Trophoblast cell (in vitro differentiated cells and primary cell): Measurements from ENCODE around the gene SPOCK1.
"Not testable (repeated sequence)": the region's sequence is repeated elsewhere in the genome, so short reads cannot be mapped to it uniquely, and the experiment has no call there.

Source experiments
- DNase-seq, 2 donors: peaks; one replicate each; pipeline ENCODE4 v3.0.0-alpha.2; 2016
- H2AFZ ChIP-seq: 2 replicates; pipeline ENCODE4 v1.6.1; 2013; ENCODE audit warnings: low read length, moderate library complexity, mild to moderate bottlenecking; ENCODE audit not compliant: insufficient read depth, poor library complexity
- H2AK5ac ChIP-seq: 2 replicates; pipeline ENCODE4 v1.6.1; 2013; ENCODE audit warnings: mild to moderate bottlenecking, low read length
- H2BK120ac ChIP-seq: 2 replicates; pipeline ENCODE4 v1.6.1; 2013; ENCODE audit warnings: low read length, mild to moderate bottlenecking, moderate library complexity; ENCODE audit not compliant: insufficient read depth, poor library complexity
- H2BK12ac ChIP-seq: 2 replicates; pipeline ENCODE4 v1.6.1; 2013; ENCODE audit warnings: mild to moderate bottlenecking, low read length, moderate library complexity
- H2BK5ac ChIP-seq: 2 replicates; pipeline ENCODE4 v1.6.1; 2013; ENCODE audit warnings: low read length, low read depth, moderate library complexity, mild to moderate bottlenecking; ENCODE audit not compliant: poor library complexity
- H3K14ac ChIP-seq: 2 replicates; pipeline ENCODE4 v1.6.1; 2013; ENCODE audit warnings: mild to moderate bottlenecking, low read length
- H3K18ac ChIP-seq: 2 replicates; pipeline ENCODE4 v1.6.1; 2013; ENCODE audit warnings: mild to moderate bottlenecking, low read length
- H3K23ac ChIP-seq: 2 replicates; pipeline ENCODE4 v1.6.1; 2013; ENCODE audit warnings: low read length
- H3K27ac ChIP-seq: 2 replicates; pipeline ENCODE4 v1.5.1; 2013; ENCODE audit warnings: low read depth, mild to moderate bottlenecking, inconsistent platforms, low read length, moderate library complexity
- H3K27me3 ChIP-seq: 2 replicates; pipeline ENCODE4 v1.6.1; 2013; ENCODE audit warnings: inconsistent platforms, mild to moderate bottlenecking, low read length, moderate library complexity; ENCODE audit not compliant: insufficient read depth
- H3K36me3 ChIP-seq, 2 experiments: 1 replicate in 1 of 2; 2 replicates in 1 of 2; pipeline ENCODE4 v1.6.1; 2013; ENCODE audit warnings: low read length in 2 of 2, mild to moderate bottlenecking in 2 of 2, moderate library complexity in 1 of 2; ENCODE audit not compliant: insufficient read depth in 2 of 2, control insufficient read depth in 1 of 2
- H3K4ac ChIP-seq: 2 replicates; pipeline ENCODE4 v1.6.1; 2013; ENCODE audit warnings: low read depth, mild to moderate bottlenecking, low read length, moderate library complexity
- H3K4me1 ChIP-seq, 2 experiments: 1 replicate in 1 of 2; 2 replicates in 1 of 2; pipeline ENCODE4 v1.6.1; 2013; ENCODE audit warnings: low read length in 2 of 2, mild to moderate bottlenecking in 2 of 2, moderate library complexity in 1 of 2; ENCODE audit not compliant: insufficient read depth in 2 of 2, control insufficient read depth in 1 of 2
- H3K4me2 ChIP-seq: 2 replicates; pipeline ENCODE4 v1.6.1; 2013; ENCODE audit warnings: inconsistent platforms, mild to moderate bottlenecking, low read length, moderate library complexity
- H3K4me3 ChIP-seq: 2 replicates; pipeline ENCODE4 v1.5.1; 2013; ENCODE audit warnings: mild to moderate bottlenecking, low read depth, low read length, inconsistent platforms
- H3K79me1 ChIP-seq: one replicate; pipeline ENCODE4 v1.6.1; 2013; ENCODE audit warnings: low read length
- H3K79me2 ChIP-seq: 2 replicates; pipeline ENCODE4 v1.6.1; 2013; ENCODE audit warnings: low read length, mild to moderate bottlenecking; ENCODE audit not compliant: control insufficient read depth, insufficient read depth, poor library complexity
- H3K9ac ChIP-seq: 2 replicates; pipeline ENCODE4 v1.6.1; 2013; ENCODE audit warnings: mild to moderate bottlenecking, low read length
- H3K9me3 ChIP-seq: 2 replicates; pipeline ENCODE4 v1.6.1; 2013; ENCODE audit warnings: low read depth, mild to moderate bottlenecking, control low read depth, inconsistent platforms, low read length; ENCODE audit not compliant: insufficient read depth
- H4K12ac ChIP-seq: 2 replicates; pipeline ENCODE4 v1.6.1; 2013; ENCODE audit warnings: low read depth, mild to moderate bottlenecking, low read length, moderate library complexity
- H4K8ac ChIP-seq: 2 replicates; pipeline ENCODE4 v1.6.1; 2013; ENCODE audit warnings: low read depth, mild to moderate bottlenecking, low read length, moderate library complexity
- H4K91ac ChIP-seq: one replicate; pipeline ENCODE4 v1.6.1; 2013; ENCODE audit warnings: low read depth, mild to moderate bottlenecking, low read length, moderate library complexity
- WGBS: extraction: QIAGEN DNeasy Blood & Tissue Kit; methylation state at CpG from one replicate; pipeline ENCODE4 v1.1.7; 2013; ENCODE audit warnings: missing lambda C conversion rate; ENCODE audit not compliant: insufficient read length, insufficient coverage; ENCODE audit errors: extremely low coverage; 5-methylcytosine and 5-hydroxymethylcytosine counted together

SPOCK1 gene

DNA sequence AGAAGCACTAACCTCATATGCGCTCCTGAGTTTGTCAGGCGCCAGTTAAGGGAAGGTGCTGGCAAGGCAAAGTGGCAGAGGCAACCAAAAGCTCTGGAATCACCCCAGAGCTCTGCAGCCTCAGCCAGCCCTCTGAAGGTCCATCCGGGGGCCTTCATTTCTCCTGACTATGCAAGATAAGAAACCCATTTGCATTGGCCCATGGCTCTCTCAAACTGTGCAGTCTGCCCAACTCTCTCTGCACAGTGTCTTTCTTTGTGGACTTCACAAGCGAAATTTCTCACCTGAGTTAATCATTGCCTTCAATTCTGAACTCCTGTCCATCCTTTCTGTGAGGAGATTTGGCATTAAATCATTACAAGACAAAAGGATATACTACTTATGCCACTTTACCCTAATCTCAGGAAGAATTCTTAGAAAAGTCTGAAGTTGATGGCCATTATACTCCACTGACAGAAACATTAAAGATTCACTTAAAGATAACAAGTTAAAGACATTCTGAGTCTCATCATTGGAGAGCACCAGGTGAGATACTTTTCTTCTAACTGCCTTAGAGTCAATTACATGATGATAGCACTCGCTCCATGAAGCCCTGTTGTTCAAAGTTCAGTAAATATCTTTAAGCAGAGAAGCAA is 235.6 kb downstream of the SPOCK1 start:
- Histone ChIP-seq H3K14ac (no peak overlapping the region), H3K79me2 (no peaks in the 10 kb centered on the region), H3K4me2 (no peak overlapping the region), H3K27ac (no peak overlapping the region), H3K9ac (no peak overlapping the region), H2BK12ac (no peak overlapping the region), H3K4me1 (no peaks in the 10 kb centered on the region), H3K23ac (no peak overlapping the region), H3K9me3 (no peaks in the 10 kb centered on the region), H4K12ac (no peak overlapping the region), H3K4me3 (no peak overlapping the region), H3K18ac (no peak overlapping the region), H3K36me3 (no peaks in the 10 kb centered on the region), H4K8ac (no peak overlapping the region), H4K91ac (no peak overlapping the region), H3K79me1 (no peaks in the 10 kb centered on the region), H3K27me3 (no peaks in the 10 kb centered on the region), H2BK5ac (no peak overlapping the region), H3K4ac (no peak overlapping the region), H2AK5ac (no peak overlapping the region), H2AFZ (no peak overlapping the region), H2BK120ac (no peak overlapping the region)
- DNase-seq, result no peak
- WGBS, result no CpG with 5 or more reads among the region's 5 CpGs

DNA sequence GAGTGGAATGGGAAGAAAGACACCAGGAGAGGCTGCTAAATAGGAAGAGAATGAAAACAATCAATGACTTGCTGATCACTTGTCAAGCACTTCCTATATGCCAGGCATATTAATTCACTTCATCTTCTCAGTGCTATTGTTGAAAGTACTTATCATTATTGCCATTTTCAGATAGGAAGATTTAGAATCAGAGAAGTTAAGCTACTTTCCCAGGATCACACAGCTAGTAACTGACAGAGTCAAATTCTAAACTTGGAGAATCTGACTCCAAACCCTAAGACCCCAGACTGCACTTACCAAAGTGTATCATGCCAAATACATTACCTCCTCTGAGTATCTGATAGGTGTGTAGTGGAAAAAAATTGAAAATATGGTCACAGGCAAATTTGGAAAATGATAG is 236.3 kb downstream of the SPOCK1 start:
- Histone ChIP-seq H3K9me3 (no peaks in the 10 kb centered on the region), H2BK12ac (no peak overlapping the region), H3K27ac (no peak overlapping the region), H4K12ac (no peak overlapping the region), H3K14ac (no peak overlapping the region), H3K4ac (no peak overlapping the region), H4K91ac (no peak overlapping the region), H3K18ac (no peak overlapping the region), H3K4me2 (no peak overlapping the region), H2BK120ac (no peak overlapping the region), H3K27me3 (no peaks in the 10 kb centered on the region), H4K8ac (no peak overlapping the region), H3K9ac (no peak overlapping the region), H3K4me1 (no peaks in the 10 kb centered on the region), H2AFZ (no peak overlapping the region), H2AK5ac (no peak overlapping the region), H2BK5ac (no peak overlapping the region), H3K79me2 (no peaks in the 10 kb centered on the region), H3K36me3 (no peaks in the 10 kb centered on the region), H3K4me3 (no peak overlapping the region), H3K23ac (no peak overlapping the region), H3K79me1 (no peaks in the 10 kb centered on the region)
- no peak for DNase-seq

DNA sequence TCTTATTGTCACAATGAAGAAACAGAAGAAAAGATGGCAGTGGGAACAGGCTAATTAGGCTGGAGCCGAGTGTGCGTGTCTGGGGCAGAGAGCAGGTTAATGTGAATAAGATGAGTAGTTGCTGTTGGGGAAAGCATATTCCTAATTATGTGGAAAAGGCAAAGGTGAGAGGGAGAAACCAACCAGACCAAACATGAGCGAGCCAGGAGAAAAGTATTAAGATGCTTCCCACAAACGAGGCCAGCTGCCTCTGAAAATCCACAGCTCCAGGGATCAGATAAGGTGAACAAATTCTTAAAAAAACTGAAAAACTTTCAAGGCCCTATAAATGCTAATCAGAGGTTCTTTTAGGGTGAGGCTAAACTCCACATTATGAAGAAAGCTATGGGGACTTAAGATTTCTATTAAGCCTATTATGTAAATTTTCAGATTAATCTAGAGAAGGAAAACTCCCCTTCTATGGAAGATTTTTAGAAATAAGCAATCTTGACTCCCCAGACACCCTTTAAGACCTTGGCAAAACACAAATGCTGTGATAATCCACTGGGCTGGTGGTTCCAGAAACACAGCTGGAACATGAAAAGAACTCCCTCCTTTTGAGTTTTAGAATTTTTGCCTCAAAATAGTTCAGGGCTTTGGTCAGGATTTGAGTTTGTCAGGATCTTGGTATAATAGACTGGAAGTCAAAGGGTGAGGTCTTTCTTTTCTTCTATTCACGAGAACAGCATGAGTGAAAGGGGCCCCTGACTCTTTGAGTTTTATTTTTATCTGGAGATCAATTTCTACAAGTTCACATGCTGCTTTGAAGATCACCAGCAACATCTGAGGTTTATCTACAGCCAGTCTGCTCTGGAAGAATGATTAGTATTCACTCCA is 238.1 kb downstream of the SPOCK1 start:
- Histone ChIP-seq H3K23ac (no peak overlapping the region), H3K4ac (no peak overlapping the region), H3K4me1 (no peaks in the 10 kb centered on the region), H3K27me3 (no peaks in the 10 kb centered on the region), H3K79me2 (no peaks in the 10 kb centered on the region), H2BK5ac (no peak overlapping the region), H2BK120ac (no peak overlapping the region), H3K4me2 (no peak overlapping the region), H3K4me3 (no peak overlapping the region), H3K27ac (no peak overlapping the region), H3K9ac (no peak overlapping the region), H2AFZ (no peak overlapping the region), H2AK5ac (no peak overlapping the region), H2BK12ac (no peak overlapping the region), H3K18ac (no peak overlapping the region), H3K36me3 (no peaks in the 10 kb centered on the region), H4K8ac (no peak overlapping the region), H3K79me1 (no peaks in the 10 kb centered on the region), H4K91ac (no peak overlapping the region), H3K14ac (no peak overlapping the region), H4K12ac (no peak overlapping the region), H3K9me3 (no peaks in the 10 kb centered on the region)
- no CpG with 5 or more reads among the region's 5 CpGs for WGBS
- DNase-seq, result no peak

DNA sequence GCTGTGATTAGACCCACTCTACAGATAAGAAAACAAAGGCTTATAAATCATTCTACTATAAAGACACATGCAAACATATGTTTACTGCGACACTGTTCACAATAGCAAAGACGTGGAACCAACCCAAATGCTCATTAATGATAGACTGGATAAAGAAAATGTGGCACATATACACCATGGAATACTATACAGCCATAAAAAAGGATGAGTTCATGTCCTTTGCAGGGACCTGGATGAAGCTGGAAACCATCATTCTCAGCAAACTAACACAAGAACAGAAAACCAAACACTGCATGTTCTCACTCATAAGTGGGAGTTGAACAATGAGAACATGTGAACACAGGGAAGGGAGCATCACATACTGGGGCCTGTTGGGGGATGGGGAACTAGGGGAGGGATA is 240.0 kb downstream of the SPOCK1 start:
- H3K14ac ChIP-seq, H3K27me3 ChIP-seq, H3K4me2 ChIP-seq, H4K91ac ChIP-seq, H3K18ac ChIP-seq, H3K9me3 ChIP-seq, H4K12ac ChIP-seq, H3K79me1 ChIP-seq, H3K27ac ChIP-seq, H3K4me3 ChIP-seq, DNase-seq, H2BK120ac ChIP-seq, H2BK12ac ChIP-seq, H2AK5ac ChIP-seq, H2AFZ ChIP-seq, H3K4ac ChIP-seq, H3K23ac ChIP-seq, H3K79me2 ChIP-seq, H3K4me1 ChIP-seq, H3K9ac ChIP-seq, H3K36me3 ChIP-seq, H4K8ac ChIP-seq, H2BK5ac ChIP-seq: not testable (repeated sequence)
- no CpG with 5 or more reads among the region's 2 CpGs for WGBS
